Calu3 (cell line): ENCODE results near the gene ADIRF. TPM values are rescaled to one million over a fixed set of nuclear protein-coding genes. Genes with fewer than 3 reads are reported as not detected.
A peak's percentile ranks its signal among the peaks of the same experiment; 100 is the strongest.
"Not testable (repeated sequence)": the region's sequence is repeated elsewhere in the genome, so short reads cannot be mapped to it uniquely, and the experiment has no call there.

Experiments
- BruUV-seq: library from RNA; stranded (reverse); fragments of 400-500 nt; replicated peaks from 2 replicates; lab custom pipeline; 2021; lab: Mats Ljungman, UMichigan
- CTCF ChIA-PET: fragments of 300-600 bp; sonication (Branson Sonifier 250); formaldehyde crosslinking; loops from one replicate; lab custom pipeline; 2022; ENCODE audit warnings: antibody characterized with exemption; lab: Charles Lee
- DNase-seq: peaks from one replicate; pipeline ENCODE4 v3.0.0; 2022
- H3K27ac Mint-ChIP-seq: one replicate; pipeline ENCODE4 v1.8.0; 2022; ENCODE audit warnings: mixed read lengths; ENCODE audit not compliant: unreplicated experiment
- H3K27me3 Mint-ChIP-seq: one replicate; pipeline ENCODE4 v1.8.0; 2022; ENCODE audit warnings: mixed read lengths; ENCODE audit not compliant: unreplicated experiment
- H3K36me3 Mint-ChIP-seq: one replicate; pipeline ENCODE4 v1.8.0; 2022; ENCODE audit warnings: mild to moderate bottlenecking, moderate library complexity, mixed read lengths; ENCODE audit not compliant: insufficient read depth, unreplicated experiment
- H3K4me1 Mint-ChIP-seq: one replicate; pipeline ENCODE4 v1.8.0; 2022; ENCODE audit warnings: mild to moderate bottlenecking, low read depth, mixed read lengths; ENCODE audit not compliant: unreplicated experiment
- H3K4me3 Mint-ChIP-seq: one replicate; pipeline ENCODE4 v1.8.0; 2022; ENCODE audit warnings: mild to moderate bottlenecking, low read depth, moderate library complexity, mixed read lengths; ENCODE audit not compliant: unreplicated experiment
- H3K9me3 Mint-ChIP-seq: one replicate; pipeline ENCODE4 v1.8.0; 2022; ENCODE audit warnings: low read depth, mixed read lengths; ENCODE audit not compliant: unreplicated experiment
- intact Hi-C: fragments of 100-400 bp; cut with micrococcal nuclease; formaldehyde crosslinking; loops from one replicate; pipeline ENCODE4 v1.10.0; 2022; ENCODE audit not compliant: unreplicated experiment
- total RNA-seq: library from RNA; stranded (reverse); gene quantifications from 2 replicates; pipeline ENCODE4 v1.2.3, GENCODE V29; 2022

Gene ADIRF
- total RNA-seq, 1 experiment from 2014 or later = not detected

GRCh38 chr10:87019504-87019903 is 51.2 kb downstream of the ADIRF start:
- intact Hi-C loops, DNase-seq, CTCF ChIA-PET, BruUV-seq, H3K27ac Mint-ChIP-seq, H3K4me1 Mint-ChIP-seq, H3K27me3 Mint-ChIP-seq, H3K4me3 Mint-ChIP-seq, H3K9me3 Mint-ChIP-seq, H3K36me3 Mint-ChIP-seq: not testable (repeated sequence)

GRCh38 chr10:87020056-87020455 is 51.8 kb downstream of the ADIRF start, which contains the start of gene FAM25A:
Gene FAM25A, plus strand, starts transcription at chr10:87020294. Its CDS starts 31 bp downstream, at chr10:87020325.
- H3K4me1 Mint-ChIP-seq, intact Hi-C loops, H3K4me3 Mint-ChIP-seq, H3K27me3 Mint-ChIP-seq, CTCF ChIA-PET, H3K9me3 Mint-ChIP-seq, H3K36me3 Mint-ChIP-seq, H3K27ac Mint-ChIP-seq, BruUV-seq: not testable (repeated sequence)
- DNase-seq = peak; percentile 25

Other genes starting within 250 kb of the ADIRF start
- 15.7 and 21.4 TPM in 2 replicates for gene BMPR1A, start 211.9 kb upstream of the ADIRF start, total RNA-seq
- 0.83 TPM in 1 of 2 replicates, not detected in the other for gene MMRN2, start 10.9 kb upstream of the ADIRF start, total RNA-seq
- gene SNCG, start 9.9 kb upstream of the ADIRF start, total RNA-seq = 7.2 and 11.3 TPM in 2 replicates
- gene FAM25A, start 51.8 kb downstream of the ADIRF start, total RNA-seq = not detected in 2 replicates
- gene GLUD1, start 126.4 kb downstream of the ADIRF start, total RNA-seq = 60.2 and 70.8 TPM in 2 replicates
- gene SHLD2, start 126.7 kb downstream of the ADIRF start, total RNA-seq = 11.4 and 11.5 TPM in 2 replicates